HepG2 (cell line): Measurements from ENCODE around the gene COA7. TPM values are rescaled to one million over a fixed set of nuclear protein-coding genes. Genes with fewer than 3 reads are reported as not detected.

Source experiments
- AHR ChIP-seq: IDR thresholded peaks from 2 replicates; pipeline ENCODE4 v1.6.1; 2018; ENCODE audit warnings: missing genetic modification reagents, missing compliant biosample characterization
- ETV5 ChIP-seq: IDR thresholded peaks from 2 replicates; pipeline ENCODE4 v1.6.1; 2018; ENCODE audit warnings: missing biosample characterization, missing genetic modification reagents, inconsistent platforms, borderline replicate concordance
- FOXA1 ChIP-seq, 2 experiments: fragments of 450-650 bp in 1 of 2; sonication (generic) in 1 of 2; formaldehyde crosslinking in 1 of 2; IDR thresholded peaks; 2 replicates each; pipeline versions ENCODE4 v1.4.0 to v1.6.1; 2016 to 2020; ENCODE audit warnings: missing genetic modification reagents in 1 of 2
- HNRNPLL ChIP-seq: fragments of 200-400 bp; formaldehyde crosslinking; IDR thresholded peaks from 2 replicates; pipeline ENCODE4 v1.6.1; 2017; ENCODE audit warnings: mild to moderate bottlenecking, low read depth, low read length; ENCODE audit not compliant: poor library complexity, severe bottlenecking
- KMT2B ChIP-seq: IDR thresholded peaks from 2 replicates; pipeline ENCODE4 v1.6.1; 2016; ENCODE audit warnings: missing genetic modification reagents, missing compliant biosample characterization
- PAX8 ChIP-seq: sonication (generic); formaldehyde crosslinking; IDR thresholded peaks from 2 replicates; pipeline ENCODE4 v1.8.0; 2022; ENCODE audit warnings: mild to moderate bottlenecking, missing genetic modification reagents, borderline replicate concordance
- TARDBP ChIP-seq: sonication (generic); formaldehyde crosslinking; IDR thresholded peaks from 2 replicates; pipeline ENCODE4 v1.8.0; 2022; ENCODE audit warnings: mild to moderate bottlenecking, missing genetic modification reagents
- ZNF329 ChIP-seq: sonication (generic); formaldehyde crosslinking; IDR thresholded peaks from 2 replicates; pipeline ENCODE4 v1.9.0; 2021; ENCODE audit warnings: low read depth, mild to moderate bottlenecking, missing genetic modification reagents
- ZNF556 ChIP-seq: sonication (generic); formaldehyde crosslinking; IDR thresholded peaks from 2 replicates; pipeline ENCODE4 v1.4.0; 2020; ENCODE audit warnings: mild to moderate bottlenecking, missing genetic modification reagents, borderline replicate concordance
- polyA plus RNA-seq, 8 experiments: library from polyadenylated mRNA; depleted of rRNA in 3 of 8; stranded (reverse) in 7 of 8; unstranded in 1 of 8; fragments of >200 nt; fragmentation: Illumina TruSeq in 4 of 8; extraction: Trizol in 4 of 8; gene quantifications; 2 replicates each; pipeline versions ENCODE4 v1.2.1 to v1.2.3, GENCODE V29; 2011 to 2016; ENCODE audit warnings: low read depth in 4 of 8, missing spikeins in 1 of 8, mixed read lengths in 1 of 8; ENCODE audit not compliant: insufficient read depth in 1 of 8
- total RNA-seq, 5 experiments: library from RNA; depleted of rRNA; stranded (reverse); fragments of >200 nt; fragmentation: Illumina TruSeq; extraction: Trizol; gene quantifications; 2 replicates each; pipeline ENCODE4 v1.2.3, GENCODE V29; 2016; ENCODE audit warnings: low read depth in 1 of 5
- TF ChIP-seq, protein P1 (sequence below): sonication (generic); formaldehyde crosslinking; IDR thresholded peaks from 2 replicates; pipeline ENCODE4 v1.4.0; 2020; ENCODE audit warnings: missing genetic modification reagents, borderline replicate concordance
- TF ChIP-seq, protein P2 (sequence below): sonication (generic); formaldehyde crosslinking; IDR thresholded peaks from 2 replicates; pipeline ENCODE4 v1.8.0; 2023; ENCODE audit warnings: mild to moderate bottlenecking, missing genetic modification reagents
- TF ChIP-seq, protein P3 (sequence below): sonication (generic); formaldehyde crosslinking; IDR thresholded peaks from 2 replicates; pipeline ENCODE4 v1.5.1; 2020; ENCODE audit warnings: mild to moderate bottlenecking, missing genetic modification reagents, moderate library complexity
- TF ChIP-seq, protein P4 (sequence below): sonication (generic); formaldehyde crosslinking; IDR thresholded peaks from 2 replicates; pipeline ENCODE4 v1.4.0; 2020; ENCODE audit warnings: missing genetic modification reagents, borderline replicate concordance

The COA7 gene
- total and polyA plus RNA-seq, 2 of the 13 experiments (the other 11 are each of a cell fraction or from before 2014, with no cell fraction given), result 12.3 to 30.4 TPM

DNA sequence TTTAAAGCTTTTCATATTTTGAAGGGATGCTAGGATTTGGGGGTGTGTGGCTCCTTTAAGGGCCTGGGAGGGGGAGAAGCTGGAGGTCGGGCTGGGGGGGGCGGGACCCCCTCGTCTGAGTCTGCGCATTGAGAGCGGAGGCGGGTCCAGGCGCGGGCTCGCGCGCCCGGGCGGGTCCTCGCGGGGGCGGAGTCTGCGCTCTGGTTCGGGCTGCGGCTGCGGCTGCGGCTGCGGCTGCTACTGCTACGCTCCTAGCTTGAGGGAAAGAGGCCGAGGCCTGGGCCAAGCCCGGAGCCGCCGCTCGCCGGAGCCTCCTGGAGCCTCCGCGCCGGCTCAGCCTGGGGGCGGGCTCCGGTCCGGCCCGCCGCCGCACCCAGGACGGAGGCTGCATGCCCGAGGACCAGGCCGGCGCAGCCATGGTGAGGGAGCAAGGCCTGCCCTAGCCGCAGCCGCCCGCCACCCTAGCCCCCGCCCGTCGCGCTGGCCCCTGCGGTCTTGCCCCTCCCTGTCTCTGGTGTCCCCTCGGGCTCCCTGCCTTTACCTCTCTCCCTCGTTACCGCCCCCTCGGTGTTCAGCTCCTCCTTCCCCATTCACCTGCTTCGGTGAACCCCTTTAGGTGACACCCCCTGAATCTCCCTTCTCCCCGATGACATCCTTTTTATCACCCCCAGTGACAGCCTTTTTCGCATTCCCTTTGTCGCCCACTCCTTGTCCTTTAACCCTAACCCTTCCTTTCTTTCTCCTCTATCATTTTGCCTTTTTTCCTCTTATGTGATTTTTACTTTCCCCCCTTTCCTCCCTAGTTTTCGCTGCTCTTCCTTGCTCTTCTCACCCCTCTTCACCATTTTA lies 28.3 kb upstream of the COA7 start, which contains the start of gene ZYG11B (continued):
- TF ChIP-seq AHR (CRISPR knock-in tag) (no peak; the same call in 1 of the 2 replicates), TARDBP (CRISPR knock-in tag) (no peak), ZNF556 (peak; percentile 42; the same call in 1 of the 2 replicates), KMT2B (no peak), HNRNPLL (peak; percentile 99), ETV5 (CRISPR knock-in tag) (no peak), PAX8 (CRISPR knock-in tag) (no peak), FOXA1 (IDR thresholded peaks at IDR 0.05) (no peak), FOXA1 (CRISPR knock-in tag; IDR thresholded peaks at IDR 0.05) (no peak), ZNF329 (CRISPR knock-in tag) (peak; percentile 56; the same call in 1 of the 2 replicates)
- TF ChIP-seq, protein P1, sequence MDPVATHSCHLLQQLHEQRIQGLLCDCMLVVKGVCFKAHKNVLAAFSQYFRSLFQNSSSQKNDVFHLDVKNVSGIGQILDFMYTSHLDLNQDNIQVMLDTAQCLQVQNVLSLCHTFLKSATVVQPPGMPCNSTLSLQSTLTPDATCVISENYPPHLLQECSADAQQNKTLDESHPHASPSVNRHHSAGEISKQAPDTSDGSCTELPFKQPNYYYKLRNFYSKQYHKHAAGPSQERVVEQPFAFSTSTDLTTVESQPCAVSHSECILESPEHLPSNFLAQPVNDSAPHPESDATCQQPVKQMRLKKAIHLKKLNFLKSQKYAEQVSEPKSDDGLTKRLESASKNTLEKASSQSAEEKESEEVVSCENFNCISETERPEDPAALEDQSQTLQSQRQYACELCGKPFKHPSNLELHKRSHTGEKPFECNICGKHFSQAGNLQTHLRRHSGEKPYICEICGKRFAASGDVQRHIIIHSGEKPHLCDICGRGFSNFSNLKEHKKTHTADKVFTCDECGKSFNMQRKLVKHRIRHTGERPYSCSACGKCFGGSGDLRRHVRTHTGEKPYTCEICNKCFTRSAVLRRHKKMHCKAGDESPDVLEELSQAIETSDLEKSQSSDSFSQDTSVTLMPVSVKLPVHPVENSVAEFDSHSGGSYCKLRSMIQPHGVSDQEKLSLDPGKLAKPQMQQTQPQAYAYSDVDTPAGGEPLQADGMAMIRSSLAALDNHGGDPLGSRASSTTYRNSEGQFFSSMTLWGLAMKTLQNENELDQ (CRISPR knock-in tag), result no peak
- TF ChIP-seq, protein P2, sequence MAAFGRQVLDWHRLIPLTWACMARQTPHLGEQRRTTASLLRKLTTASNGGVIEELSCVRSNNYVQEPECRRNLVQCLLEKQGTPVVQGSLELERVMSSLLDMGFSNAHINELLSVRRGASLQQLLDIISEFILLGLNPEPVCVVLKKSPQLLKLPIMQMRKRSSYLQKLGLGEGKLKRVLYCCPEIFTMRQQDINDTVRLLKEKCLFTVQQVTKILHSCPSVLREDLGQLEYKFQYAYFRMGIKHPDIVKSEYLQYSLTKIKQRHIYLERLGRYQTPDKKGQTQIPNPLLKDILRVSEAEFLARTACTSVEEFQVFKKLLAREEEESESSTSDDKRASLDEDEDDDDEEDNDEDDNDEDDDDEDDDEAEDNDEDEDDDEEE, result peak; percentile 37; the same call in 1 of the 2 replicates
- TF ChIP-seq, protein P3, sequence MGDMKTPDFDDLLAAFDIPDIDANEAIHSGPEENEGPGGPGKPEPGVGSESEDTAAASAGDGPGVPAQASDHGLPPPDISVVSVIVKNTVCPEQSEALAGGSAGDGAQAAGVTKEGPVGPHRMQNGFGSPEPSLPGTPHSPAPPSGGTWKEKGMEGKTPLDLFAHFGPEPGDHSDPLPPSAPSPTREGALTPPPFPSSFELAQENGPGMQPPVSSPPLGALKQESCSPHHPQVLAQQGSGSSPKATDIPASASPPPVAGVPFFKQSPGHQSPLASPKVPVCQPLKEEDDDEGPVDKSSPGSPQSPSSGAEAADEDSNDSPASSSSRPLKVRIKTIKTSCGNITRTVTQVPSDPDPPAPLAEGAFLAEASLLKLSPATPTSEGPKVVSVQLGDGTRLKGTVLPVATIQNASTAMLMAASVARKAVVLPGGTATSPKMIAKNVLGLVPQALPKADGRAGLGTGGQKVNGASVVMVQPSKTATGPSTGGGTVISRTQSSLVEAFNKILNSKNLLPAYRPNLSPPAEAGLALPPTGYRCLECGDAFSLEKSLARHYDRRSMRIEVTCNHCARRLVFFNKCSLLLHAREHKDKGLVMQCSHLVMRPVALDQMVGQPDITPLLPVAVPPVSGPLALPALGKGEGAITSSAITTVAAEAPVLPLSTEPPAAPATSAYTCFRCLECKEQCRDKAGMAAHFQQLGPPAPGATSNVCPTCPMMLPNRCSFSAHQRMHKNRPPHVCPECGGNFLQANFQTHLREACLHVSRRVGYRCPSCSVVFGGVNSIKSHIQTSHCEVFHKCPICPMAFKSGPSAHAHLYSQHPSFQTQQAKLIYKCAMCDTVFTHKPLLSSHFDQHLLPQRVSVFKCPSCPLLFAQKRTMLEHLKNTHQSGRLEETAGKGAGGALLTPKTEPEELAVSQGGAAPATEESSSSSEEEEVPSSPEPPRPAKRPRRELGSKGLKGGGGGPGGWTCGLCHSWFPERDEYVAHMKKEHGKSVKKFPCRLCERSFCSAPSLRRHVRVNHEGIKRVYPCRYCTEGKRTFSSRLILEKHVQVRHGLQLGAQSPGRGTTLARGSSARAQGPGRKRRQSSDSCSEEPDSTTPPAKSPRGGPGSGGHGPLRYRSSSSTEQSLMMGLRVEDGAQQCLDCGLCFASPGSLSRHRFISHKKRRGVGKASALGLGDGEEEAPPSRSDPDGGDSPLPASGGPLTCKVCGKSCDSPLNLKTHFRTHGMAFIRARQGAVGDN (CRISPR knock-in tag), result peak; percentile 75
- TF ChIP-seq, protein P4, sequence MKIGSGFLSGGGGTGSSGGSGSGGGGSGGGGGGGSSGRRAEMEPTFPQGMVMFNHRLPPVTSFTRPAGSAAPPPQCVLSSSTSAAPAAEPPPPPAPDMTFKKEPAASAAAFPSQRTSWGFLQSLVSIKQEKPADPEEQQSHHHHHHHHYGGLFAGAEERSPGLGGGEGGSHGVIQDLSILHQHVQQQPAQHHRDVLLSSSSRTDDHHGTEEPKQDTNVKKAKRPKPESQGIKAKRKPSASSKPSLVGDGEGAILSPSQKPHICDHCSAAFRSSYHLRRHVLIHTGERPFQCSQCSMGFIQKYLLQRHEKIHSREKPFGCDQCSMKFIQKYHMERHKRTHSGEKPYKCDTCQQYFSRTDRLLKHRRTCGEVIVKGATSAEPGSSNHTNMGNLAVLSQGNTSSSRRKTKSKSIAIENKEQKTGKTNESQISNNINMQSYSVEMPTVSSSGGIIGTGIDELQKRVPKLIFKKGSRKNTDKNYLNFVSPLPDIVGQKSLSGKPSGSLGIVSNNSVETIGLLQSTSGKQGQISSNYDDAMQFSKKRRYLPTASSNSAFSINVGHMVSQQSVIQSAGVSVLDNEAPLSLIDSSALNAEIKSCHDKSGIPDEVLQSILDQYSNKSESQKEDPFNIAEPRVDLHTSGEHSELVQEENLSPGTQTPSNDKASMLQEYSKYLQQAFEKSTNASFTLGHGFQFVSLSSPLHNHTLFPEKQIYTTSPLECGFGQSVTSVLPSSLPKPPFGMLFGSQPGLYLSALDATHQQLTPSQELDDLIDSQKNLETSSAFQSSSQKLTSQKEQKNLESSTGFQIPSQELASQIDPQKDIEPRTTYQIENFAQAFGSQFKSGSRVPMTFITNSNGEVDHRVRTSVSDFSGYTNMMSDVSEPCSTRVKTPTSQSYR (CRISPR knock-in tag), result no peak
